HEK293 (cell line): ENCODE measurements around the gene UBE4A.

Source experiments
- CTCF ChIA-PET: fragments of 350-600 bp; formaldehyde crosslinking; extraction: SDS; loops from one replicate; lab custom pipeline; 2021; ENCODE audit warnings: antibody characterized with exemption; lab: Yijun Ruan, JAX
- POLR2A ChIA-PET: fragments of 300-600 bp; formaldehyde crosslinking; extraction: SDS; loops from one replicate; lab custom pipeline; 2020; ENCODE audit warnings: antibody characterized with exemption, inconsistent platforms; lab: Yijun Ruan, JAX
- H3K27ac ChIP-seq: fragments of 200-500 bp; sonication (Bioruptor generic); 2 replicates; pipeline ENCODE4 v1.5.1; 2014; ENCODE audit warnings: low read depth, low read length, control low read depth, inconsistent platforms; ENCODE audit errors: extremely low read depth
- H3K36me3 ChIP-seq, 2 experiments: fragments of 200-500 bp in 1 of 2; sonication (Bioruptor generic) in 1 of 2; 1 replicate in 1 of 2; 2 replicates in 1 of 2; pipeline ENCODE4 v1.5.1; 2014 to 2017; ENCODE audit warnings: inconsistent platforms in 2 of 2, low read length in 2 of 2; ENCODE audit not compliant: control insufficient read depth in 2 of 2, insufficient read depth in 1 of 2
- H3K4me1 ChIP-seq: fragments of 200-500 bp; sonication (Bioruptor generic); 2 replicates; pipeline ENCODE4 v1.5.1; 2014; ENCODE audit warnings: mild to moderate bottlenecking, low read length, inconsistent platforms; ENCODE audit not compliant: control insufficient read depth, insufficient read depth
- H3K4me3 ChIP-seq: 2 replicates; pipeline ENCODE4 v1.5.1; 2011; ENCODE audit warnings: low read depth, mild to moderate bottlenecking, control low read depth, low read length, moderate library complexity
- H3K9me3 ChIP-seq: fragments of 200-500 bp; sonication (Bioruptor generic); 2 replicates; pipeline ENCODE4 v1.5.1; 2014; ENCODE audit warnings: low read depth, low read length, inconsistent platforms; ENCODE audit not compliant: control insufficient read depth, insufficient read depth
- EGR2 ChIP-seq: fragments of 450-650 bp; formaldehyde crosslinking; IDR thresholded peaks from 2 replicates; pipeline ENCODE4 v1.5.1; 2016; ENCODE audit warnings: low read depth, missing biosample characterization, missing genetic modification characterization
- ZBTB8A ChIP-seq: fragments of 450-650 bp; formaldehyde crosslinking; IDR thresholded peaks from 2 replicates; pipeline ENCODE4 v1.5.1; 2016; ENCODE audit warnings: missing biosample characterization, missing genetic modification characterization
- ZNF2 ChIP-seq: fragments of 450-650 bp; formaldehyde crosslinking; IDR thresholded peaks from 2 replicates; pipeline ENCODE4 v1.5.1; 2016; ENCODE audit warnings: missing biosample characterization, missing genetic modification characterization
- ZNF335 ChIP-seq: fragments of 450-650 bp; formaldehyde crosslinking; conservative IDR thresholded peaks from 2 replicates; pipeline ENCODE4 v1.5.1; 2016; ENCODE audit warnings: missing biosample characterization, missing genetic modification characterization
- ZNF391 ChIP-seq: fragments of 450-650 bp; formaldehyde crosslinking; IDR thresholded peaks from 2 replicates; pipeline ENCODE4 v1.5.1; 2016; ENCODE audit warnings: low read depth, missing biosample characterization, missing genetic modification characterization, borderline replicate concordance
- ZNF48 ChIP-seq: fragments of 450-650 bp; formaldehyde crosslinking; IDR thresholded peaks from 2 replicates; pipeline ENCODE4 v1.5.1; 2016; ENCODE audit warnings: missing biosample characterization, missing genetic modification characterization
- ZNF549 ChIP-seq: fragments of 450-650 bp; IDR thresholded peaks from 2 replicates; pipeline ENCODE4 v1.5.1; 2018; ENCODE audit warnings: missing biosample characterization, missing genetic modification characterization, mild to moderate bottlenecking, inconsistent platforms, moderate library complexity
- ZNF561 ChIP-seq: fragments of 450-650 bp; IDR thresholded peaks from 2 replicates; pipeline ENCODE4 v1.5.1; 2018; ENCODE audit warnings: missing biosample characterization, missing genetic modification characterization, borderline replicate concordance
- ZNF654 ChIP-seq: fragments of 450-650 bp; formaldehyde crosslinking; IDR thresholded peaks from 2 replicates; pipeline ENCODE4 v1.5.1; 2016; ENCODE audit warnings: low read depth, missing biosample characterization, missing genetic modification characterization
- ZNF660 ChIP-seq: fragments of 450-650 bp; IDR thresholded peaks from 2 replicates; pipeline ENCODE4 v1.5.1; 2018; ENCODE audit warnings: missing biosample characterization, mild to moderate bottlenecking, missing genetic modification characterization
- ZNF677 ChIP-seq: fragments of 450-650 bp; IDR thresholded peaks from 2 replicates; pipeline ENCODE4 v1.5.0; 2018; ENCODE audit warnings: missing biosample characterization, mild to moderate bottlenecking, missing genetic modification characterization, moderate library complexity
- ZNF707 ChIP-seq: fragments of 450-650 bp; formaldehyde crosslinking; IDR thresholded peaks from 2 replicates; pipeline ENCODE4 v1.5.1; 2016; ENCODE audit warnings: missing biosample characterization, missing genetic modification characterization
- TF ChIP-seq, protein P1 (sequence below): fragments of 450-650 bp; formaldehyde crosslinking; IDR thresholded peaks from 2 replicates; pipeline ENCODE4 v1.5.1; 2016; ENCODE audit warnings: missing biosample characterization, missing genetic modification characterization
- TF ChIP-seq, protein P2 (sequence below): fragments of 450-650 bp; formaldehyde crosslinking; IDR thresholded peaks from 2 replicates; pipeline ENCODE4 v1.5.1; 2016; ENCODE audit warnings: missing biosample characterization, missing genetic modification characterization
- TF ChIP-seq, protein P3 (sequence below): fragments of 450-650 bp; formaldehyde crosslinking; IDR thresholded peaks from 2 replicates; pipeline ENCODE4; 2016; ENCODE audit warnings: missing biosample characterization, missing genetic modification characterization
- TF ChIP-seq, protein P4 (sequence below): fragments of 450-650 bp; formaldehyde crosslinking; IDR thresholded peaks from 2 replicates; pipeline ENCODE4 v1.5.1; 2016; ENCODE audit warnings: missing biosample characterization, missing genetic modification characterization, borderline replicate concordance
- TF ChIP-seq, protein P5 (sequence below): fragments of 450-650 bp; formaldehyde crosslinking; IDR thresholded peaks from 2 replicates; pipeline ENCODE4 v1.5.1; 2016; ENCODE audit warnings: missing biosample characterization, missing genetic modification characterization, low read depth

UBE4A gene

DNA sequence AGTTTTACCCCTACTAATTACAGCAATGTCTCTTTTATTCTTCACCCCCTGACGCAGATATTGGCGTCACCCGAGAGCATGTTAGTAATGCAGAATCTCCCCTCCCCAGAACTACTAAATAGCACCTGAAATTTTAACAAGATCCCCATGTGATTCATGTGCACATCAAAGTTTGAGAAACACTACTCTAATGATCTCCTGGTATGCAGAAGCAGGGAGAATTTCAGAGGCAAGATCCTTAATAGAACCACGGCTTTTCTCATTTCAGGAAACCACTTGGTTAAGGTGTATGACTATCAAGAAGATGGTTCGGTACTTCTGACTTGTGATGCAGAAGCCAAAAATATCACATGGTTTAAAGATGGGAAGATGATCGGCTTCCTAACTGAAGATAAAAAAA, 9.9 kb upstream of the UBE4A start:
- Histone ChIP-seq H3K36me3 (no peaks in the 10 kb centered on the region), H3K27ac (no peak overlapping the region), H3K4me1 (no peaks in the 10 kb centered on the region), H3K9me3 (no peaks in the 10 kb centered on the region), H3K4me3 (no peak overlapping the region)
- ChIA-PET POLR2A (no interaction called here), CTCF (no interaction called here)
- TF ChIP-seq ZNF549 (tag by site-specific recombination): no peak
- TF ChIP-seq ZNF391 (tag by site-specific recombination): no peak

DNA sequence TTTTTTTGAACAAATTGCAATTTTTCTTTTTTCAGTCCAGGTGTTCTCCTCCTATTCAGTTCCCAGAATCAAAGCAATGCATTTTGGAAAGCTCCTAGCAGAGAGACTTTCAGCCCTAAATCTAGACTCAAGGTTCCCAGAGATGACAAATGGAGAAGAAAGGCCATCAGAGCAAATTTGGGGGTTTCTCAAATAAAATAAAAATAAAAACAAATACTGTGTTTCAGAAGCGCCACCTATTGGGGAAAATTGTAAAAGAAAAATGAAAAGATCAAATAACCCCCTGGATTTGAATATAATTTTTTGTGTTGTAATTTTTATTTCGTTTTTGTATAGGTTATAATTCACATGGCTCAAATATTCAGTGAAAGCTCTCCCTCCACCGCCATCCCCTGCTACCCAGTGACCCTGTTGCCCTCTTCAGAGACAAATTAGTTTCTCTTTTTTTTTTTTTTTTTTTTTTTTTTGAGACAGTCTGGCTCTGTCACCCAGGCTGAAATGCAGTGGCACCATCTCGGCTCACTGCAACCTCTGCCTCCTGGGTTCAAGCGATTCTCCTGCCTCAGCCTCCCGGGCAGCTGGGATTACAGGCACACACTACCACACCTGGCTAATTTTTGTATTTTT, 6.2 kb upstream of the UBE4A start:
- 0 out of 2 replicates have a peak, but pooled peaks have one; percentile 34 for TF ChIP-seq ZNF2 (tag by site-specific recombination)
- no peak for TF ChIP-seq ZNF335 (tag by site-specific recombination)
- TF ChIP-seq, protein P1, sequence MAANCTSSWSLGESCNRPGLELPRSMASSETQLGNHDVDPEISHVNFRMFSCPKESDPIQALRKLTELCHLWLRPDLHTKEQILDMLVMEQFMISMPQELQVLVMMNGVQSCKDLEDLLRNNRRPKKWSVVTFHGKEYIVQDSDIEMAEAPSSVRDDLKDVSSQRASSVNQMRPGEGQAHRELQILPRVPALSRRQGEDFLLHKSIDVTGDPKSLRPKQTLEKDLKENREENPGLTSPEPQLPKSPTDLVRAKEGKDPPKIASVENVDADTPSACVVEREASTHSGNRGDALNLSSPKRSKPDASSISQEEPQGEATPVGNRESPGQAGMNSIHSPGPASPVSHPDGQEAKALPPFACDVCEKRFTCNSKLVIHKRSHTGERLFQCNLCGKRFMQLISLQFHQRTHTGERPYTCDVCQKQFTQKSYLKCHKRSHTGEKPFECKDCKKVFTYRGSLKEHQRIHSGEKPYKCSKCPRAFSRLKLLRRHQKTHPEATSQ (tag by site-specific recombination): no peak
- TF ChIP-seq ZNF677 (tag by site-specific recombination): no peak
- TF ChIP-seq ZNF561 (tag by site-specific recombination): no peak
- TF ChIP-seq ZNF707 (tag by site-specific recombination): no peak
- TF ChIP-seq, protein P2, sequence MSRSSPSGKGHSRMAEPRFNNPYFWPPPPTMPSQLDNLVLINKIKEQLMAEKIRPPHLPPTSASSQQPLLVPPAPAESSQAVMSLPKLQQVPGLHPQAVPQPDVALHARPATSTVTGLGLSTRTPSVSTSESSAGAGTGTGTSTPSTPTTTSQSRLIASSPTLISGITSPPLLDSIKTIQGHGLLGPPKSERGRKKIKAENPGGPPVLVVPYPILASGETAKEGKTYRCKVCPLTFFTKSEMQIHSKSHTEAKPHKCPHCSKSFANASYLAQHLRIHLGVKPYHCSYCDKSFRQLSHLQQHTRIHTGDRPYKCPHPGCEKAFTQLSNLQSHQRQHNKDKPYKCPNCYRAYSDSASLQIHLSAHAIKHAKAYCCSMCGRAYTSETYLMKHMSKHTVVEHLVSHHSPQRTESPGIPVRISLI (tag by site-specific recombination): peak; percentile 68; the same call in 1 of the 2 replicates
- TF ChIP-seq ZNF654 (tag by site-specific recombination): peak; percentile 49
- Histone ChIP-seq H3K4me3 (no peak overlapping the region), H3K9me3 (no peaks in the 10 kb centered on the region), H3K36me3 (no peaks in the 10 kb centered on the region), H3K4me1 (no peaks in the 10 kb centered on the region), H3K27ac (no peak overlapping the region)
- ChIA-PET POLR2A (no interaction called here), CTCF (interaction anchor here (0.6 to 4.8 kb wide), 17 partner anchors 10 to 234 kb away, joined by 3 to 52 read pairs (median 4); no protein-coding TSS in a partner anchor)

DNA sequence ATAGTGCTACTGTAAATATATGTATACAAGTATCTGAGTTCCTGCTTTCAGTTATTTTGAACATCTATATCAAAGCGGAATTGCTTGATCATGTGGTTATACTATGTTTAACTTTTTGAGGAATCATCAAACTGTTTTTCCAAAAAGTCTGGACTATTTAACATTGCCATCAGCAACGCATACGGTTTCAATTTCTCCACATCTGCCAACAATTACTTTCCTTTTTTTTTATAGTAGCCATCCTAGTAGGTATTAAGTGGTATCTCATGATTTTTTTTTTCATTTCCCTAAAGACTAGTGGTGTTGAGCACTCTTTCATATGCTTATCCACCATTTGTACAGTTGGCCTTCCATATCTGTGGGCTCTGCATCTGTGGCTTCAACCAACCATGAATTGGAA, 1.3 kb upstream of the UBE4A start:
- TF ChIP-seq ZNF48 (tag by site-specific recombination) (no peak), ZNF660 (tag by site-specific recombination) (0 out of 2 replicates have a peak, but pooled peaks have one; percentile 25)
- ChIA-PET CTCF (interaction anchor here (0.7 to 1.1 kb wide), 2 partner anchors 9 to 162 kb away, joined by 3 to 4 read pairs; no protein-coding TSS in a partner anchor), POLR2A (no interaction called here)

DNA sequence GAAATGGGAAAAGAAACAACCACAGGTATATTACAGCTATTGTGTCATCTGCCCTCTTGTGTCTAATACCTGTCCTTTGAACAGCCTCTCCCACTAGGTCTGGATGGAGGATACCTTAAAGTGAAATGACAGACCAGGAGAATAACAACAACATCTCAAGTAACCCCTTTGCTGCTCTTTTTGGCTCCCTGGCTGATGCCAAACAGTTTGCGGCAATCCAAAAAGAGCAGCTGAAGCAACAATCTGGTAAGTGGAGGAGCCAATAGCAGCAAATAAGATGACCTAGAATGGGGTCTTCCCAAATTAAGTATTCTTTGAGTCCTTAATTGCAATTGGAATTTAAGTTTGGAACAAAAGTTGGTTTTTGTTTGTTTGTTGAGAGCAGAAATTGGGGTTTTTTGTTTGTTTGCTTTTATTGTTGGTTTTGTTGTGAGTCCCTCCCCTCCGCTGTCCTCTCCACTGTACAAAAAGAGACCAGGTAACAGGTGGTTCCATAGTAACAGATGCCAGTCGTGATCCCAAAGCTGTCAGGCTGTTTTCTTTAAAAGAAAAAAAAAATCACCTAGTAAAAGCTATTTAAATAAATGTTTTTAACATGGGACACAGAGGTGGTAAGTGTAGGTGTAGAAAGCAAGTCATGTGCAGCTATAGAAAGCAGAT, 5.7 kb downstream of the UBE4A start:
- H3K4me1 ChIP-seq: 0 out of 2 replicates have a peak, but pooled peaks cover 2% of the 10 kb centered on the region
- POLR2A ChIA-PET: no interaction called here
- TF ChIP-seq, protein P3, sequence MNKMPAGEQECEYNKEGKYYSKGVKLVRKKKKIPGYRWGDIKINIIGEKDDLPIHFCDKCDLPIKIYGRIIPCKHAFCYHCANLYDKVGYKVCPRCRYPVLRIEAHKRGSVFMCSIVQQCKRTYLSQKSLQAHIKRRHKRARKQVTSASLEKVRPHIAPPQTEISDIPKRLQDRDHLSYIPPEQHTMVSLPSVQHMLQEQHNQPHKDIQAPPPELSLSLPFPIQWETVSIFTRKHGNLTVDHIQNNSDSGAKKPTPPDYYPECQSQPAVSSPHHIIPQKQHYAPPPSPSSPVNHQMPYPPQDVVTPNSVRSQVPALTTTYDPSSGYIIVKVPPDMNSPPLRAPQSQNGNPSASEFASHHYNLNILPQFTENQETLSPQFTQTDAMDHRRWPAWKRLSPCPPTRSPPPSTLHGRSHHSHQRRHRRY (tag by site-specific recombination): no peak
- TF ChIP-seq, protein P4, sequence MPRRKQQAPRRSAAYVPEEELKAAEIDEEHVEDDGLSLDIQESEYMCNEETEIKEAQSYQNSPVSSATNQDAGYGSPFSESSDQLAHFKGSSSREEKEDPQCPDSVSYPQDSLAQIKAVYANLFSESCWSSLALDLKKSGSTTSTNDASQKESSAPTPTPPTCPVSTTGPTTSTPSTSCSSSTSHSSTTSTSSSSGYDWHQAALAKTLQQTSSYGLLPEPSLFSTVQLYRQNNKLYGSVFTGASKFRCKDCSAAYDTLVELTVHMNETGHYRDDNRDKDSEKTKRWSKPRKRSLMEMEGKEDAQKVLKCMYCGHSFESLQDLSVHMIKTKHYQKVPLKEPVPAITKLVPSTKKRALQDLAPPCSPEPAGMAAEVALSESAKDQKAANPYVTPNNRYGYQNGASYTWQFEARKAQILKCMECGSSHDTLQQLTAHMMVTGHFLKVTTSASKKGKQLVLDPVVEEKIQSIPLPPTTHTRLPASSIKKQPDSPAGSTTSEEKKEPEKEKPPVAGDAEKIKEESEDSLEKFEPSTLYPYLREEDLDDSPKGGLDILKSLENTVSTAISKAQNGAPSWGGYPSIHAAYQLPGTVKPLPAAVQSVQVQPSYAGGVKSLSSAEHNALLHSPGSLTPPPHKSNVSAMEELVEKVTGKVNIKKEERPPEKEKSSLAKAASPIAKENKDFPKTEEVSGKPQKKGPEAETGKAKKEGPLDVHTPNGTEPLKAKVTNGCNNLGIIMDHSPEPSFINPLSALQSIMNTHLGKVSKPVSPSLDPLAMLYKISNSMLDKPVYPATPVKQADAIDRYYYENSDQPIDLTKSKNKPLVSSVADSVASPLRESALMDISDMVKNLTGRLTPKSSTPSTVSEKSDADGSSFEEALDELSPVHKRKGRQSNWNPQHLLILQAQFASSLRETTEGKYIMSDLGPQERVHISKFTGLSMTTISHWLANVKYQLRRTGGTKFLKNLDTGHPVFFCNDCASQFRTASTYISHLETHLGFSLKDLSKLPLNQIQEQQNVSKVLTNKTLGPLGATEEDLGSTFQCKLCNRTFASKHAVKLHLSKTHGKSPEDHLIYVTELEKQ (tag by site-specific recombination): no peak
- TF ChIP-seq ZBTB8A (tag by site-specific recombination) (no peak), EGR2 (tag by site-specific recombination) (no peak)
- TF ChIP-seq, protein P5, sequence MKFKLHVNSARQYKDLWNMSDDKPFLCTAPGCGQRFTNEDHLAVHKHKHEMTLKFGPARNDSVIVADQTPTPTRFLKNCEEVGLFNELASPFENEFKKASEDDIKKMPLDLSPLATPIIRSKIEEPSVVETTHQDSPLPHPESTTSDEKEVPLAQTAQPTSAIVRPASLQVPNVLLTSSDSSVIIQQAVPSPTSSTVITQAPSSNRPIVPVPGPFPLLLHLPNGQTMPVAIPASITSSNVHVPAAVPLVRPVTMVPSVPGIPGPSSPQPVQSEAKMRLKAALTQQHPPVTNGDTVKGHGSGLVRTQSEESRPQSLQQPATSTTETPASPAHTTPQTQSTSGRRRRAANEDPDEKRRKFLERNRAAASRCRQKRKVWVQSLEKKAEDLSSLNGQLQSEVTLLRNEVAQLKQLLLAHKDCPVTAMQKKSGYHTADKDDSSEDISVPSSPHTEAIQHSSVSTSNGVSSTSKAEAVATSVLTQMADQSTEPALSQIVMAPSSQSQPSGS (tag by site-specific recombination): no peak

More for the DNA sequence above, 1.3 kb upstream of the UBE4A start:
- H3K4me3 ChIP-seq: no peak overlapping the region
- no peak overlapping the region for H3K27ac ChIP-seq
- H3K9me3 ChIP-seq: no peaks in the 10 kb centered on the region
- peaks cover 0 to 7% of the 10 kb centered on the region in 2 experiments; a peak in 2 of 3 replicates for H3K36me3 ChIP-seq
- 0 out of 2 replicates have a peak, but pooled peaks cover 2% of the 10 kb centered on the region for H3K4me1 ChIP-seq

More for the DNA sequence above, 5.7 kb downstream of the UBE4A start:
- H3K4me3 ChIP-seq: no peak overlapping the region
- CTCF ChIA-PET: interaction anchor here (1.8 to 2.6 kb wide), 3 partner anchors 12 to 167 kb away, joined by 7 to 11 read pairs (median 8); no protein-coding TSS in a partner anchor
- H3K9me3 ChIP-seq: no peaks in the 10 kb centered on the region
- H3K36me3 ChIP-seq: peaks cover 6 to 62% of the 10 kb centered on the region in 2 experiments
- H3K27ac ChIP-seq: no peak overlapping the region
